OCI-LY3 (cell line): ENCODE measurements around the gene CRNN.

Experiments
- H2AFZ ChIP-seq: fragments of 200-600, 300-600 bp; shearing (Covaris generic); 2 replicates; pipeline ENCODE4 v1.6.0; 2014; ENCODE audit warnings: antibody characterized with exemption, low read depth, low read length
- H3K27ac ChIP-seq: fragments of 200-600, 300-600 bp; sonication (generic); 2 replicates; pipeline ENCODE4 v1.5.1; 2014; ENCODE audit warnings: mild to moderate bottlenecking, low read length, moderate library complexity, mixed read lengths
- H3K27me3 ChIP-seq: fragments of 200-600, 300-600 bp; sonication (generic); 2 replicates; pipeline ENCODE4 v1.6.1; 2014; ENCODE audit warnings: low read depth, low read length, mixed read lengths
- H3K36me3 ChIP-seq: fragments of 200-600, 300-600 bp; sonication (generic); replicated peaks from 2 replicates; pipeline ENCODE3; 2014; ENCODE audit warnings: low read depth, low read length, mixed read lengths
- H3K4me1 ChIP-seq: fragments of 300-600, 200-600 bp; sonication (generic); 2 replicates; pipeline ENCODE4 v1.6.1; 2014; ENCODE audit warnings: low read length, mixed read lengths
- H3K4me2 ChIP-seq: fragments of 200-600, 300-600 bp; sonication (generic); 2 replicates; pipeline ENCODE4 v1.6.1; 2014; ENCODE audit warnings: low read length, mixed read lengths
- H3K4me3 ChIP-seq: fragments of 300-600, 200-600 bp; sonication (generic); 2 replicates; pipeline ENCODE4 v1.5.1; 2014; ENCODE audit warnings: antibody characterized with exemption, mild to moderate bottlenecking, low read length, moderate library complexity
- H3K79me2 ChIP-seq: fragments of 300-600, 200-600 bp; shearing (Covaris generic); 2 replicates; pipeline ENCODE4 v1.6.1; 2014; ENCODE audit warnings: mild to moderate bottlenecking, low read length, mixed read lengths
- H3K9ac ChIP-seq: fragments of 300-600, 200-600 bp; shearing (Covaris generic); 2 replicates; pipeline ENCODE4 v1.6.0; 2014; ENCODE audit warnings: mild to moderate bottlenecking, low read length, moderate library complexity
- H3K9me3 ChIP-seq: fragments of 200-600, 300-600 bp; shearing (Covaris generic); 2 replicates; pipeline ENCODE4 v1.6.1; 2014; ENCODE audit warnings: low read length, mixed read lengths; ENCODE audit not compliant: insufficient read depth
- H4K20me1 ChIP-seq: fragments of 200-600, 300-600 bp; sonication (generic); 2 replicates; pipeline ENCODE4 v1.6.1; 2016; ENCODE audit warnings: low read length, mixed read lengths; ENCODE audit not compliant: insufficient read depth
- CTCF ChIP-seq: fragments of 200-600, 300-600 bp; sonication (generic); IDR thresholded peaks from 2 replicates; pipeline ENCODE4 v1.5.1; 2014; ENCODE audit warnings: antibody characterized with exemption, low read length, low read depth
- EZH2phosphoT487 ChIP-seq: fragments of 200-600 bp; shearing (Covaris generic); IDR thresholded peaks from 2 replicates; pipeline ENCODE4 v1.6.1; 2018; ENCODE audit warnings: antibody characterized with exemption, mixed run types, low read depth

CRNN gene

GRCh38 chr1:152447484-152447883 lies 33.4 kb upstream of the CRNN start:
- H3K4me2 ChIP-seq, result no peak overlapping the region
- no peak overlapping the region; the same call in 1 of the 2 replicates for H2AFZ ChIP-seq
- peaks cover 32% of the 10 kb centered on the region for H3K27me3 ChIP-seq
- no peaks in the 10 kb centered on the region for H3K9me3 ChIP-seq
- TF ChIP-seq EZH2phosphoT487 (no peak), CTCF (no peak)
- H3K36me3 ChIP-seq, result no peaks in the 10 kb centered on the region
- no peaks in the 10 kb centered on the region for H3K79me2 ChIP-seq
- no peak overlapping the region for H3K9ac ChIP-seq
- no peak overlapping the region for H3K4me3 ChIP-seq
- no peaks in the 10 kb centered on the region for H4K20me1 ChIP-seq
- no peak overlapping the region for H3K27ac ChIP-seq
- H3K4me1 ChIP-seq, result peaks cover 12% of the 10 kb centered on the region

- Histone ChIP-seq H3K27ac (no peak overlapping the region), H2AFZ (no peak overlapping the region), H3K9ac (no peak overlapping the region), H3K4me1 (peaks cover 14% of the 10 kb centered on the region), H3K36me3 (no peaks in the 10 kb centered on the region), H3K4me3 (no peak overlapping the region), H3K79me2 (no peaks in the 10 kb centered on the region), H4K20me1 (no peaks in the 10 kb centered on the region), H3K9me3 (no peaks in the 10 kb centered on the region), H3K4me2 (no peak overlapping the region), H3K27me3 (peaks cover 24% of the 10 kb centered on the region)
- TF ChIP-seq EZH2phosphoT487, result no peak
- TF ChIP-seq CTCF, result no peak
These were observed 30.0 kb upstream of the CRNN start for GRCh38 chr1:152444045-152444444.

DNA sequence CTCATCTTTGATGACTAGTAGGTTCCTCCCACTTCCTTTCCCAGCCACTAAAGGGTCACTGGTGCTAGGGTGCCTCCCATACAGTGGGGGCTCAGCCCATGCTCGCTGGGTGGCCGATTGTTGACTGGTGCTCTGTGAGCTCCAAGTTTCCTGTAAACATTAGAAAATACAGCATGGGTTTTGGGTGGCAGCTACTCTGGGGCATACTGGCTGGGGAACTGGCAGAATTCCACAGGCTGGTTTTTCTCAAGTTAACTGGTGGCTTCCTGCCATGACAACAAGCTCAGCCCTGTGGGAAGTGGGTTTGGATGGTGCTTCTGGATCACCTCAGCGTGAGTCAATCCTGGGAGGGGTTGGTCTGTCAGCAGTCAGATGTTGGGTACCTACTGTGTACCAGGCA lies 28.7 kb upstream of the CRNN start:
- Histone ChIP-seq H3K79me2 (no peaks in the 10 kb centered on the region), H3K27me3 (peaks cover 31% of the 10 kb centered on the region), H2AFZ (no peak overlapping the region), H3K27ac (no peak overlapping the region), H3K9ac (no peak overlapping the region), H3K9me3 (no peaks in the 10 kb centered on the region), H4K20me1 (no peaks in the 10 kb centered on the region), H3K4me2 (no peak overlapping the region), H3K36me3 (no peaks in the 10 kb centered on the region), H3K4me1 (peaks cover 9% of the 10 kb centered on the region), H3K4me3 (no peak overlapping the region)
- no peak for TF ChIP-seq CTCF
- no peak for TF ChIP-seq EZH2phosphoT487

DNA sequence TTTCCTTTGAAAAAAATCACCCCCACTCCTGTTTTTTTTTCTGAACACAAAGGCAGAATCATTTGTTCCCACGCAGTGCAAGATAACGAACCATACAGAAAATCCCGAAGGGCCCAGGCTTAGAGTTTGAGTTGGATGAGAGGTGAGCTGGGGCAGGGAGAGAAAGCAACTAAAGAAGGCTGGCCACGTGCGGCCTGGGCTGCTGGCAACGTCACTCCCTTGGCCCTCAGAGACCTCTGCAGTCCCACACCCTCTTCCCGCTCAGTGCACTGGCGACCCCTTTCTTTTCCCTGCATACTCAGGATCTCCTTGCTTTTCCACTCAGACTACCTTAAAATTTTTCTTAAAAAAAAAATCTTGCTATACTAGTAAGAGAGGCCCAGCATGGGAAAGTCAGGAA lies 28.2 kb upstream of the CRNN start:
- TF ChIP-seq CTCF, result no peak
- TF ChIP-seq EZH2phosphoT487, result no peak
- Histone ChIP-seq H3K27ac (no peak overlapping the region), H3K79me2 (no peaks in the 10 kb centered on the region), H4K20me1 (no peaks in the 10 kb centered on the region), H3K36me3 (no peaks in the 10 kb centered on the region), H3K4me1 (peaks cover 9% of the 10 kb centered on the region), H3K9me3 (no peaks in the 10 kb centered on the region), H3K9ac (no peak overlapping the region), H3K27me3 (peaks cover 36% of the 10 kb centered on the region), H3K4me3 (no peak overlapping the region), H2AFZ (no peak overlapping the region), H3K4me2 (no peak overlapping the region)
